H1 (cell line): ENCODE data around the gene HMGB1. TPM values are rescaled to one million over a fixed set of nuclear protein-coding genes. Genes with fewer than 3 reads are reported as not detected.

Source experiments
- GTF2F1 ChIP-seq: IDR thresholded peaks from 2 replicates; pipeline ENCODE4 v1.6.1; 2012; ENCODE audit warnings: low read depth, low read length, improper control_type of control experiment, borderline replicate concordance
- NANOG ChIP-seq: IDR thresholded peaks from 2 replicates; pipeline ENCODE4 v1.6.1; 2011; ENCODE audit warnings: low read length, low read depth, mild to moderate bottlenecking, inconsistent platforms; ENCODE audit not compliant: insufficient read depth, poor library complexity, severe bottlenecking
- RAD21 ChIP-seq, 2 experiments: IDR thresholded peaks in 1 of 2; conservative IDR thresholded peaks in 1 of 2; 2 replicates each; pipeline ENCODE4 v1.6.1; 2011; ENCODE audit warnings: low read depth in 2 of 2, low read length in 2 of 2, improper control_type of control experiment in 1 of 2, inconsistent platforms in 1 of 2, mild to moderate bottlenecking in 1 of 2, moderate library complexity in 1 of 2
- TAF1 ChIP-seq: IDR thresholded peaks from 2 replicates; pipeline ENCODE4 v1.6.1; 2011; ENCODE audit warnings: mild to moderate bottlenecking, low read depth, low read length
- polyA plus RNA-seq, 7 experiments: library from polyadenylated mRNA; depleted of rRNA in 3 of 7; stranded (reverse) in 5 of 7; unstranded in 2 of 7; fragments of >200 nt in 5 of 7; fragments of 200-250 nt in 2 of 7; gene quantifications; 1 replicate in 5 of 7; 2 replicates in 1 of 7; 4 replicates in 1 of 7; pipeline versions ENCODE4 v1.2.1 to v1.2.3, GENCODE V29; 2011 to 2013; ENCODE audit warnings: missing spikeins in 2 of 7, mixed read lengths in 2 of 7
- total RNA-seq: library from RNA; stranded (reverse); fragmentation: NEBNext Ultra II Directional; extraction: Animal tissue kit (Norgen Biotek cat#: 25700); gene quantifications from 2 replicates; pipeline ENCODE4 v1.2.1, GENCODE V29; 2021

Gene HMGB1
- total and polyA plus RNA-seq, 2 of the 8 experiments (the other 6 are each of a cell fraction or from before 2014, with no cell fraction given): 123 to 776 TPM

GRCh38 chr13:30406779-30407416, 58.8 kb downstream of the HMGB1 start (continued):
- TF ChIP-seq RAD21 (IDR thresholded peaks at IDR 0.05 in 1 of 2, conservative IDR thresholded peaks at IDR 0.05 in 1 of 2; ENCODE audit: low read depth in 2 of 2, low read length in 2 of 2) (no peak), NANOG (no peak), GTF2F1 (no peak), TAF1 (no peak)

Other genes starting within 250 kb of the HMGB1 start
- gene KATNAL1, start 158.4 kb downstream of the HMGB1 start, total RNA-seq: 10.2 and 13.2 TPM in 2 replicates
- gene KATNAL1, start 158.4 kb downstream of the HMGB1 start, polyA plus RNA-seq (2011; rRNA removed): 3.0 and 4.0 TPM in 2 replicates
- 0.21 TPM in 1 of 2 replicates, not detected in the other for gene UBE2L5, start 43.4 kb downstream of the HMGB1 start, total RNA-seq
- gene UBE2L5, start 43.4 kb downstream of the HMGB1 start, polyA plus RNA-seq (2011; rRNA removed): not detected in 2 replicates
- 17.1 and 18.4 TPM in 2 replicates for gene USPL1, start 152.0 kb upstream of the HMGB1 start, total RNA-seq
- 3.8 and 6.3 TPM in 2 replicates for gene USPL1, start 152.0 kb upstream of the HMGB1 start, polyA plus RNA-seq (2011; rRNA removed)